Endothelial cell of umbilical vein (primary cell): ENCODE data around the gene BCS1L. TPM values are rescaled to one million over a fixed set of nuclear protein-coding genes. Genes with fewer than 3 reads are reported as not detected.

Experiments
- BruUV-seq: library from RNA; stranded (reverse); fragments of 400-500 nt; replicated peaks from 2 replicates; lab custom pipeline; 2021; lab: Mats Ljungman, UMichigan
- CTCF ChIA-PET: fragments of 300-600, 350-600 bp; sonication (Branson Sonifier 250); formaldehyde crosslinking; loops from one replicate; lab custom pipeline; 2021; ENCODE audit warnings: antibody characterized with exemption, inconsistent platforms; lab: Charles Lee
- POLR2A ChIA-PET: fragments of 300-600, 350-600 bp; sonication (Branson Sonifier 250); formaldehyde crosslinking; loops from one replicate; lab custom pipeline; 2021; ENCODE audit warnings: antibody characterized with exemption, inconsistent platforms; lab: Charles Lee
- DNase-seq: peaks from one replicate; pipeline ENCODE4 v3.0.0-alpha.2; 2011; ENCODE audit warnings: low read depth, low spot score
- FAIRE-seq: peaks from 2 replicates; lab custom pipeline; 2011; peaks lifted over from hg19 to GRCh38; lab: Jason Lieb, UNC
- H2AFZ ChIP-seq: 2 replicates; pipeline ENCODE4 v1.6.0; 2012; ENCODE audit warnings: low read depth, low read length, control low read depth, inconsistent platforms
- H3K27ac ChIP-seq: 2 replicates; pipeline ENCODE4 v1.5.1; 2011; ENCODE audit warnings: low read depth, mild to moderate bottlenecking, control low read depth, low read length, moderate library complexity; ENCODE audit not compliant: insufficient read depth
- H3K27me3 ChIP-seq, 2 experiments: 2 replicates each; pipeline versions ENCODE4 v1.6.0 to v1.6.1; 2011; ENCODE audit warnings: low read length in 2 of 2, mixed read lengths in 1 of 2; ENCODE audit not compliant: control insufficient read depth in 2 of 2, insufficient read depth in 2 of 2
- H3K36me3 ChIP-seq, 2 experiments: 2 replicates in 1 of 2; 3 replicates in 1 of 2; pipeline ENCODE4 v1.5.1; 2011; ENCODE audit warnings: low read length in 2 of 2, mild to moderate bottlenecking in 1 of 2, moderate library complexity in 1 of 2; ENCODE audit not compliant: control insufficient read depth in 2 of 2, insufficient read depth in 2 of 2; ENCODE audit errors: extremely low read depth in 1 of 2
- H3K4me1 ChIP-seq: 3 replicates; pipeline ENCODE4 v1.5.1; 2011; ENCODE audit warnings: mild to moderate bottlenecking, low read length; ENCODE audit not compliant: control insufficient read depth, insufficient read depth; ENCODE audit errors: extremely low read depth
- H3K4me2 ChIP-seq: 2 replicates; pipeline ENCODE4 v1.6.1; 2011; ENCODE audit warnings: low read length, control low read depth, mixed read lengths; ENCODE audit not compliant: insufficient read depth
- H3K4me3 ChIP-seq, 3 experiments: fragments of 200-600 bp in 1 of 3; sonication (generic), shearing (Covaris generic) in 1 of 3; replicated peaks in 1 of 3; 2 replicates each; pipeline ENCODE4 v1.5.1; 2011 to 2016; ENCODE audit warnings: control low read depth in 3 of 3, low read length in 3 of 3, mild to moderate bottlenecking in 2 of 3, inconsistent platforms in 1 of 3, low read depth in 1 of 3, moderate library complexity in 1 of 3; ENCODE audit not compliant: insufficient read depth in 1 of 3
- H3K79me2 ChIP-seq: 2 replicates; pipeline ENCODE4 v1.6.0; 2012; ENCODE audit warnings: low read length, inconsistent platforms; ENCODE audit not compliant: control insufficient read depth, insufficient read depth
- H3K9ac ChIP-seq: replicated peaks from 2 replicates; pipeline ENCODE3; 2011; ENCODE audit warnings: low read length, control low read depth; ENCODE audit not compliant: insufficient read depth; ENCODE audit errors: extremely low read depth
- H3K9me1 ChIP-seq: replicated peaks from 3 replicates; pipeline ENCODE4 v1.6.0; 2011; ENCODE audit warnings: mild to moderate bottlenecking, low read length; ENCODE audit not compliant: control insufficient read depth, insufficient read depth; ENCODE audit errors: extremely low read depth
- H3K9me3 ChIP-seq: replicated peaks from 2 replicates; pipeline ENCODE4 v1.5.1; 2012; ENCODE audit warnings: low read length, inconsistent platforms; ENCODE audit not compliant: control insufficient read depth, insufficient read depth
- H4K20me1 ChIP-seq: replicated peaks from 2 replicates; pipeline ENCODE3; 2011; ENCODE audit warnings: mild to moderate bottlenecking, low read length; ENCODE audit not compliant: control insufficient read depth, insufficient read depth; ENCODE audit errors: extremely low read depth
- EZH2 ChIP-seq: IDR thresholded peaks from 2 replicates; pipeline ENCODE4 v1.6.1; 2012; ENCODE audit warnings: borderline replicate concordance, low read depth, mild to moderate bottlenecking, moderate library complexity, low read length, inconsistent platforms; ENCODE audit not compliant: severe bottlenecking
- FOS ChIP-seq: IDR thresholded peaks from 2 replicates; pipeline ENCODE4 v1.6.1; 2011; ENCODE audit warnings: mild to moderate bottlenecking, low read length, moderate library complexity, borderline replicate concordance; ENCODE audit not compliant: insufficient read depth
- GATA2 ChIP-seq: IDR thresholded peaks from 2 replicates; pipeline ENCODE4 v1.7.0; 2011; ENCODE audit warnings: low read depth, mild to moderate bottlenecking, moderate library complexity, mixed read lengths, low read length; ENCODE audit not compliant: insufficient read length, insufficient read depth
- JUN ChIP-seq: IDR thresholded peaks from 2 replicates; pipeline ENCODE4 v1.6.1; 2011; ENCODE audit warnings: borderline replicate concordance, low read depth; ENCODE audit not compliant: insufficient read length, insufficient read depth
- MYC ChIP-seq: IDR thresholded peaks from one replicate; pipeline ENCODE4 v1.6.1; 2011; ENCODE audit warnings: mild to moderate bottlenecking, low read depth, low read length
- POLR2A ChIP-seq: IDR thresholded peaks from 2 replicates; pipeline ENCODE4 v1.6.1; 2012; ENCODE audit warnings: low read depth, mild to moderate bottlenecking, control low read depth, low read length
- POLR2AphosphoS5 ChIP-seq: IDR thresholded peaks from 2 replicates; pipeline ENCODE4 v1.6.1; 2012; ENCODE audit warnings: low read depth, mild to moderate bottlenecking, control low read depth, low read length, moderate library complexity; ENCODE audit not compliant: insufficient read depth
- dilution Hi-C: fragments of 300-500 bp; cut with MboI; formaldehyde crosslinking; loops from one replicate; pipeline ENCODE4 v1.15.0; 2019; ENCODE audit warnings: low sequenced_read_pairs; ENCODE audit not compliant: extremely low pct_ligation_motif_present
- intact Hi-C: fragments of 100-400 bp; cut with micrococcal nuclease; formaldehyde crosslinking; loops from one replicate; pipeline ENCODE4 v1.10.0; 2022
- polyA plus RNA-seq, 4 experiments: library from polyadenylated mRNA; depleted of rRNA in 3 of 4; stranded (reverse) in 3 of 4; unstranded in 1 of 4; fragments of >200 nt; gene quantifications; 2 replicates each; pipeline versions ENCODE4 v1.2.1 to v1.2.3, GENCODE V29; 2011 to 2012; ENCODE audit warnings: missing spikeins in 1 of 4
- total RNA-seq: library from RNA; stranded (reverse); gene quantifications from 2 replicates; pipeline ENCODE4 v1.2.3, GENCODE V29; 2021
- TF ChIP-seq, protein P1 (sequence below): IDR thresholded peaks from 2 replicates; pipeline ENCODE4 v1.6.1; 2011; ENCODE audit not compliant: insufficient read depth, insufficient read length
- TF ChIP-seq, protein P2 (sequence below), 2 donors: IDR thresholded peaks; 1 replicate in 1 of 2; 2 replicates in 1 of 2; pipeline ENCODE4 v1.5.1; 2011; ENCODE audit warnings: low read length in 2 of 2, mild to moderate bottlenecking in 2 of 2, moderate library complexity in 2 of 2, control low read depth in 1 of 2, inconsistent platforms in 1 of 2, low read depth in 1 of 2; ENCODE audit not compliant: insufficient read depth in 1 of 2; ENCODE audit errors: extremely low read depth in 1 of 2

The BCS1L gene
- total and polyA plus RNA-seq, 2 donors (not counting 3 experiments of a cell fraction or from before 2014, with no cell fraction given), result 57.4 to 70.3 TPM

GRCh38 chr2:218648787-218649100, 10.7 kb upstream of the BCS1L start:
- H3K36me3 ChIP-seq, result peaks cover 23 to 41% of the 10 kb centered on the region in 2 experiments
- no peak overlapping the region for H3K9ac ChIP-seq
- no peak for DNase-seq
- H3K79me2 ChIP-seq, result peaks cover 9% of the 10 kb centered on the region
- H3K9me3 ChIP-seq, result no peaks in the 10 kb centered on the region
- H3K27ac ChIP-seq, result no peak overlapping the region
- POLR2A ChIA-PET, result interaction anchor here (0.5 kb wide), 1 partner anchor 8 kb away, joined by 7 read pairs; no protein-coding TSS in a partner anchor
- BruUV-seq, result no TSS peak
- TF ChIP-seq POLR2AphosphoS5 (no peak), EZH2 (no peak), MYC (no peak), GATA2 (no peak), POLR2A (no peak), FOS (no peak), JUN (no peak)
- TF ChIP-seq, protein P1, sequence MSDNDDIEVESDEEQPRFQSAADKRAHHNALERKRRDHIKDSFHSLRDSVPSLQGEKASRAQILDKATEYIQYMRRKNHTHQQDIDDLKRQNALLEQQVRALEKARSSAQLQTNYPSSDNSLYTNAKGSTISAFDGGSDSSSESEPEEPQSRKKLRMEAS, result no peak
- TF ChIP-seq, protein P2, sequence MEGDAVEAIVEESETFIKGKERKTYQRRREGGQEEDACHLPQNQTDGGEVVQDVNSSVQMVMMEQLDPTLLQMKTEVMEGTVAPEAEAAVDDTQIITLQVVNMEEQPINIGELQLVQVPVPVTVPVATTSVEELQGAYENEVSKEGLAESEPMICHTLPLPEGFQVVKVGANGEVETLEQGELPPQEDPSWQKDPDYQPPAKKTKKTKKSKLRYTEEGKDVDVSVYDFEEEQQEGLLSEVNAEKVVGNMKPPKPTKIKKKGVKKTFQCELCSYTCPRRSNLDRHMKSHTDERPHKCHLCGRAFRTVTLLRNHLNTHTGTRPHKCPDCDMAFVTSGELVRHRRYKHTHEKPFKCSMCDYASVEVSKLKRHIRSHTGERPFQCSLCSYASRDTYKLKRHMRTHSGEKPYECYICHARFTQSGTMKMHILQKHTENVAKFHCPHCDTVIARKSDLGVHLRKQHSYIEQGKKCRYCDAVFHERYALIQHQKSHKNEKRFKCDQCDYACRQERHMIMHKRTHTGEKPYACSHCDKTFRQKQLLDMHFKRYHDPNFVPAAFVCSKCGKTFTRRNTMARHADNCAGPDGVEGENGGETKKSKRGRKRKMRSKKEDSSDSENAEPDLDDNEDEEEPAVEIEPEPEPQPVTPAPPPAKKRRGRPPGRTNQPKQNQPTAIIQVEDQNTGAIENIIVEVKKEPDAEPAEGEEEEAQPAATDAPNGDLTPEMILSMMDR (IDR thresholded peaks at IDR 0.05; ENCODE audit: extremely low read depth in 1 of 2, insufficient read depth in 1 of 2, low read depth in 1 of 2, low read length in 2 of 2), result no peak
- CTCF ChIA-PET, result interaction anchor here (1.0 to 3.8 kb wide), 7 partner anchors 10 to 199 kb away, joined by 3 to 31 read pairs (median 5); partner anchors contain the start of genes BCS1L, PLCD4, USP37 and ZNF142
- no peaks in the 10 kb centered on the region for H3K27me3 ChIP-seq
- H3K9me1 ChIP-seq, result no peaks in the 10 kb centered on the region
- no peak overlapping the region for H3K4me2 ChIP-seq
- no peak for FAIRE-seq
- no peak overlapping the region for H2AFZ ChIP-seq
- no peak overlapping the region for H3K4me3 ChIP-seq
- dilution Hi-C loops (loop anchor here (5.0 kb wide), 1 partner anchor 81 kb away; the partner anchor contains the start of genes CNOT9 and USP37), intact Hi-C loops (loop anchor here (1.0 to 5.0 kb wide), 6 partner anchors 17 to 376 kb away; partner anchors contain the start of genes AAMP and PNKD)
- H3K4me1 ChIP-seq, result peaks cover 6% of the 10 kb centered on the region
- no peaks in the 10 kb centered on the region for H4K20me1 ChIP-seq
